HG03139 (cell line): ENCODE data around the gene TRPV2.
"Not testable (repeated sequence)": the region's sequence is repeated elsewhere in the genome, so short reads cannot be mapped to it uniquely, and the experiment has no call there.

Experiments
- ATAC-seq: cut with Tn5 transposase; IDR thresholded peaks from one replicate; pipeline ENCODE4 v1.9.1; 2021; ENCODE audit not compliant: unreplicated experiment

Gene TRPV2

DNA sequence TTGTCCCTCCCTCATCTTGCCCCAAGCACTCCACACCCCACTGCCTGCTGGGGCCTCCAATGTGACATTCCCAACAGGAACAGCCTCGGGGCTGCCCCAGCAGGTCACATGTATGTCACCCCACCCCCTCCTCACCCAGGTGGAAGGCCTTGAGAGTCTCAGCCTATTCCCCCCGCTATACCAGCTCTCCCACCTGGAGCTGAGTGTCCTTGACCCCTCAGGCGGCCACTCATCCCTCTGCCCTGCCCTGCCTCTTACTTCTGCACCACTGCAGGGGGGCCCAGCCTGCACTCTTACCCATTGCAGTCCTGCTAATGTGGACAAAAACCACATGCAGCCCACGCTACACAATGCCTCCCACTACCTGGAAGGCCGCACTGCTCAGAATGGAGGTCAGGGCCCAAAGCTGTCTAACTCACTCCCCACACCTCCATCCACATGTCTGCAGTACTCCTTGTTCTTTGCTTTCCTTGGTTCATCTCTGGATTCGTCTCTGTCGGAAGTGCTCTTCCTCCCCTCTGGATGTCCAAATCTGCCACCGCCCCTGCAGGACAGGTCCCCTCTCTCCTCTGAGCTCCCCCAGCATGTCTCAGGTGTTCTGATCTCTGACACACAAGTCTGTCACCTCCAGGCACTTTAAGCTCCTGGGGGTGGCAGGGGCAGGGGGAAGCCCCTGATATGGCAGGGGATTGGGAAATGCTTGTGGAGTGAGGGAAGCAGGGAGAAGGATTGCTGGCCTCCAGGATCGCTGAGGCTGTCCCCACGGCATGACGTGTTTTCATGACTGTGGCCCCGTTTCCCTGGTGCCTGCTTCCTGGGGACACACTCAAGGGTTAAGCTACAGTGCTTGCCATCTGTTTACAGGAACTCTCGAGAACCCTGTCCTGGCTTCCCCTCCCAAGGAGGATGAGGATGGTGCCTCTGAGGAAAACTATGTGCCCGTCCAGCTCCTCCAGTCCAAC lies 20.8 kb downstream of the TRPV2 start:
- no peak for ATAC-seq

DNA sequence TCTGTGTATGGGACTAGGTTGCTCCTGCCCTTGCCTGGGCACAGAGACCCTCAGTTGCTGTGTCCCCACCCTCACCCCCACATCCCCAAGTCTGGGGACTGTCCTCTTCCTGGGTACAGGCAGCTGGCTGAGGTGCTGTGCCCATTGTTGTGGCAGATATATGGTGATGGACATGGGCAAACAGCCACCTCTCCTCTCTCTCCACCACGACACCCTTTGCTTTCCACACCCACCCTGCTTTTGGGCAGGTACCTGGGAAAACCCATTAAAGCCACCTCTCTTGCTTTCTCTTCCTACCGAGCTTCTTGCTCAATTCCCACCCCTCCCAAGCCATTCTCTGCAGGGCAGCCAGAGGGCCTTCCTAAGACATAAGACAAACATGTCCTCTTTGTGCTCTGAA lies 21.7 kb downstream of the TRPV2 start:
- no peak for ATAC-seq

- ATAC-seq: peak; percentile 3
Measured at GRCh38 chr17:16438173-16438556, 22.8 kb downstream of the TRPV2 start.

GRCh38 chr17:16438557-16439302 lies 23.4 kb downstream of the TRPV2 start:
- ATAC-seq: peak; percentile 80

- no peak for ATAC-seq
Measured at GRCh38 chr17:16439303-16439791, 24.0 kb downstream of the TRPV2 start.

GRCh38 chr17:16439811-16440351 lies 24.5 kb downstream of the TRPV2 start:
- no peak for ATAC-seq

GRCh38 chr17:16440354-16440753 lies 25.0 kb downstream of the TRPV2 start:
- not testable (repeated sequence) for ATAC-seq

GRCh38 chr17:16440901-16441629 lies 25.7 kb downstream of the TRPV2 start:
- ATAC-seq: no peak

DNA sequence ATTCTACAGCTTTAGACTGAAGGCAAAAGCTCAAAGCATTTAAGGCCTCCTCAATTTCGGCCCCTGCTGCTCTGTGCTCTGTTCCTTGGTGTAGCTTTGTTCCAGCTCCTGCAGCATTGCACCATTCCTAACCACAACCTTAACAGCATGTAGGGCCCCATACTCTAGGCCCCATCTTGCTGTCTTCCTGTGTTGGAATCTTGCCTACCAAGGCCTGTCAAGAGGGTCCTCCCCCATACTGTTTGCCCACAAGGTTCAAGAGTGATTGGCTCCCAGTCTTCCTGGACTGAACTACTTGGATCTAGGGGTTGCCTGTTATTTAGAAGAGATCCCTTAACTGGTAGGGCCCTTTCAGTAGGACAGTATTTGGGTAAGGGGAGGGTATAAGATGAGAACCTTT lies 26.8 kb downstream of the TRPV2 start:
- no peak for ATAC-seq

- no peak for ATAC-seq
Measured at GRCh38 chr17:16442594-16443510, 27.5 kb downstream of the TRPV2 start.

DNA sequence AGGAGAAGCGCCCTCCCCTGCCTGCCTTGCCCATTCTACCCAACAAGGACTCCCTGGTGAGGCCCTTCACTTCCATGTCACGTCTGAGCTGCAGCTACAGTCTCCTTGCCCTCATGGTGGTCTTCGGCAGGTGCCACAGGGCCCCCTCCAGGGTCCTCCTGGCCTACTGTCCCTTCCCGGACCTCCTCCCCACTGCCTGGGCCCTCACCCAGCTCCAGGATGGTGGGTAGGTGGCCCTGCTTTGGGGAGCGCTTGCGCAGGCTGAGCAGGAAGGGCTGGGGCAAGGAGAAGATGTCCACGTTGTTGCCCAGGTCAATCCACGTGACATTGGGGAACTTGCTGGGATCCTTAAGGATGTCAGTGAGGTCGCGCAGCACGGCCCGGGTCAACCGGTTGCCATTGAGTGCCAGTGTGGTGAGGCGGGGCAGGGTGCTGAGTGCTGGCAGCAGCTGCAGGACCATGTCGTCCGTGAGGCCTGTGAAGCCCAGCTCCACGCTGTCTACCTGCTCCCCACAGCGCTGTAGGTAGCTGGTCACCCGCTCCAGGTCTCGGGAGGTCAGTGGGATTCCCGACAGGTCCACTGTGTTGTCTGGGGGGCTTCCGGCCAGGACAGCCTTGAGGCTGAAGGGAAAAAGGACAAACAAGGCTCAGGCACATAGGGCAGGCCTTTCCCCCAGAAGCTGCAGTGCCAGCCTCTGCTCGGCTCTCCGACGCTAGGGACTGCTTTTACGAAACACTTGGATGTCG lies 28.3 kb downstream of the TRPV2 start:
- ATAC-seq: no peak

DNA sequence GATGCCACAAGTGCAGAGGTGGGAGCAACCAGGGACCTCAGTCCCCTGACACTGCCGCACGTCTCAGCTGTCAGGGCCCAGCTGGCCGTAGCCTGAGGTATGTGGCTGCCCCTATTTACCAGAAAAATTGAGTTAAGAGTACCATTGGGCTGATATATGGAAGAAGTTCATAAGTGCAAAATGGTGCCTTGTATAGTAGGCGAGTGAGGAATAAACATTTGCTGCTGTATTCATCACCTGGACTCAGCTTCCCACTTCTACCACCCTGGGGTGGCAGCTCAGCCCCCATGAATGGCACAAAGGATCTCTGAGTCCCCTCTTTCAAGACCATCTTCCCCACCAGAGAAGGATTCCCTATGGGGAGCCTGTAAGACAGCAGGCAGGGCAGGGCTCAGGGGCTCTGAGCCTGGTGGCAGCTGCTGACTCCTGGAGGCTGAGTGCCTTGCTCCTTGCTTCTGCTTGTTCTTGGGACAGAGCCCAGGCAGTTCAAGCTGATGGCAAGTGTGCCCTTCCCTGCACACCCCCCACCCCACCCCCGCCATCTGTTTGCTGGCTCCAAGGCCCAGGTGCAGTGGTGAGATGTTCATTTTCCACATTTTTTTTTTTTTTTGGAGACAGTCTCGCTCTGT lies 29.0 kb downstream of the TRPV2 start:
- ATAC-seq: no peak

GRCh38 chr17:16446338-16446983 lies 31.1 kb downstream of the TRPV2 start:
- no peak for ATAC-seq

GRCh38 chr17:16447676-16448075 lies 32.3 kb downstream of the TRPV2 start:
- ATAC-seq: no peak

GRCh38 chr17:16448490-16448889 lies 33.1 kb downstream of the TRPV2 start:
- ATAC-seq: no peak

DNA sequence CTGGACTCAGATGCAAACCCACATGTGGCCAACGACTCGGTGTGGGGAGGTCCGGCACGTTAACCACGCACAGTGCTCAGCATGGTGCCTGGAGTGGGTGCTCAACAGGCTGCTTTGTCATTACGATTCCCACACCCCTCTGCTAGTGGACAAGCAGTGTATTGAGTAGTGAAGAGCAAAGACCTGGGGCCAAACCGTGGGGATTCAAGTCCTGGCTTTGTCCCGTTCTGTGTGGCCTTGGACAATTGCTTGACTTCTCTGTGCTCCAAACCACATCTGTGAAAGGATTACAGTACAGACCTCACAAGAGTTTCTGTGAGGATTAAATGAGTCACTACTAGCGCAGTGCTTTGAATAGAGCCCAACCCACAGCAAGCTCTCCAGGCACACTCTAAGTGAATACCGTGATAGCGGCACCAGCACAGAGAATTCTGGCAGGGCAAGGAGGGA lies 33.8 kb downstream of the TRPV2 start:
- no peak for ATAC-seq

DNA sequence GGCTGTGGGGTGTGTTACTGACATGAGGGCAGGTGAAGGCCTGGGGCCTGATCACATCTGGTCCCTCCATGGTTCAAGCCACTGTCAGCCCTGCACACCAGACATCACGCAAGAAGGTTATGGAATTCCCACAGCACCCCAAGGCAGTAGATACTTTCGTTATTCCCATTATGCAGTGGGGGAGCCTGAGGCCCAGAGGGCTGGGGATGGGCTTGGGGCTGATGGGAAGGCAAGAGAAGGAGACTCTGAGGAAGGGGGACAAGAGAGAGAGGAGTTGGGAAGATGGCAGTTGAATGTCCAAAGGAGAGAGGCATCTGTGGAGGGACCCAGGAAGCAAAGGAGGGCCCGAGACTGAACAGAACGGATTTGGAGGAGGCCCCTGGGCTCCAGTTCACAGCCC lies 34.7 kb downstream of the TRPV2 start:
- no peak for ATAC-seq

GRCh38 chr17:16452268-16452667 lies 36.9 kb downstream of the TRPV2 start:
- ATAC-seq: not testable (repeated sequence)
